Measurements from ENCODE around the gene WDR81. TPM values are rescaled to one million over a fixed set of nuclear protein-coding genes. Genes with fewer than 3 reads are reported as not detected.

WDR81 gene
- total RNA-seq (2014; rRNA removed; shearing (Covaris generic)) (12.2 and 19.1 TPM in 2 replicates), total RNA-seq (2022) (23.5 and 24.4 TPM in 2 replicates), Bru-seq, nascent RNA (percentile 48 among the genes with signal in this experiment), BruChase-seq, experiment 1, labeled RNA remaining after a 6-hour chase (percentile 58 among the genes with signal in this experiment), BruChase-seq, experiment 2, labeled RNA remaining after a 2-hour chase (percentile 66 among the genes with signal in this experiment)
- long read RNA-seq, full-length matches to known transcripts = 8 of 23 reads
- long read RNA-seq, partial matches to known transcripts = 4 of 23 reads
- long read RNA-seq, other reads (novel, unspliced or antisense) = 11 of 23 reads

- Histone ChIP-seq H3K79me2 (ENCODE audit: insufficient read depth, low read depth, low read length) (peaks cover 9% of the 10 kb centered on the region), H3K9me2 (ENCODE audit: insufficient read depth, low read length) (no peaks in the 10 kb centered on the region), H3K9me3 (ENCODE audit: low read length) (no peaks in the 10 kb centered on the region), H3K4me2 (ENCODE audit: low read length) (peak within 1 kb of the TSS; percentile 96), H4K20me1 (ENCODE audit: insufficient read depth, low read length) (no peaks in the 10 kb centered on the region), H3K4me3 (ENCODE audit: low read depth, low read length, poor library complexity, severe bottlenecking) (peak within 1 kb of the TSS; percentile 92), H3K27ac (ENCODE audit: low read depth, low read length, poor library complexity, severe bottlenecking) (peak within 1 kb of the TSS; percentile 61), H3K4me1 (ENCODE audit: insufficient read depth, low read length, poor library complexity, severe bottlenecking) (peaks cover 43% of the 10 kb centered on the region), H2AFZ (ENCODE audit: low read length) (peak within 1 kb of the TSS; percentile 84), H3K36me3 (ENCODE audit: insufficient read depth, low read length) (peaks cover 9% of the 10 kb centered on the region; the same call in 1 of the 2 replicates)
- CTCF ChIA-PET (ENCODE audit: unreplicated experiment) = no interaction called here
- TF ChIP-seq EZH2phosphoT487 (IDR thresholded peaks at IDR 0.05; ENCODE audit: borderline replicate concordance, low read depth, low read length) = no peak
- no peak for TF ChIP-seq CTCF (conservative IDR thresholded peaks at IDR 0.05; ENCODE audit: low read length)
- peak; percentile 93 for DNase-seq (ENCODE audit: low spot score)
- no TSS peak for BruUV-seq (replicated peaks)
- POLR2A ChIA-PET = interaction anchor here (0.6 kb wide), 1 partner anchor 39 kb away, joined by 4 read pairs; no protein-coding TSS in a partner anchor
- intact Hi-C loops (cut with micrococcal nuclease; ENCODE audit: unreplicated experiment) = loop anchor here (5.0 kb wide), 2 partner anchors 48 to 108 kb away; partner anchors contain the start of gene RPA1
These were observed at the start of gene WDR81 for GRCh38 chr17:1724351-1724868. TSS of gene WDR81 (plus strand) at chr17:1724704. CDS start at chr17:1724960, 256 bp downstream.

GRCh38 chr17:1676401-1676800 is 48.1 kb upstream of the WDR81 start:
- Histone ChIP-seq H3K79me2 (ENCODE audit: insufficient read depth, low read depth, low read length) (no peaks in the 10 kb centered on the region), H3K9me2 (ENCODE audit: insufficient read depth, low read length) (no peaks in the 10 kb centered on the region), H3K4me1 (ENCODE audit: insufficient read depth, low read length, poor library complexity, severe bottlenecking) (no peaks in the 10 kb centered on the region), H3K36me3 (ENCODE audit: insufficient read depth, low read length) (peaks cover 99% of the 10 kb centered on the region), H3K4me3 (ENCODE audit: low read depth, low read length, poor library complexity, severe bottlenecking) (no peak overlapping the region), H3K4me2 (ENCODE audit: low read length) (no peak overlapping the region), H4K20me1 (ENCODE audit: insufficient read depth, low read length) (no peaks in the 10 kb centered on the region), H3K9me3 (ENCODE audit: low read length) (no peaks in the 10 kb centered on the region), H3K27ac (ENCODE audit: low read depth, low read length, poor library complexity, severe bottlenecking) (no peak overlapping the region), H2AFZ (ENCODE audit: low read length) (no peak overlapping the region)
- TF ChIP-seq CTCF (conservative IDR thresholded peaks at IDR 0.05; ENCODE audit: low read length) = no peak
- no peak for TF ChIP-seq EZH2phosphoT487 (IDR thresholded peaks at IDR 0.05; ENCODE audit: borderline replicate concordance, low read depth, low read length)
- no peak for DNase-seq (ENCODE audit: low spot score)
- intact Hi-C loops (cut with micrococcal nuclease; ENCODE audit: unreplicated experiment) = no loop called here
- BruUV-seq (replicated peaks) = no TSS peak
- CTCF ChIA-PET (ENCODE audit: unreplicated experiment) = no interaction called here
- POLR2A ChIA-PET = no interaction called here

GRCh38 chr17:1683459-1683858 is 41.0 kb upstream of the WDR81 start:
- peaks cover 16% of the 10 kb centered on the region for H4K20me1 ChIP-seq (ENCODE audit: insufficient read depth, low read length)
- no peaks in the 10 kb centered on the region for H3K9me2 ChIP-seq (ENCODE audit: insufficient read depth, low read length)
- peaks cover 12% of the 10 kb centered on the region for H3K4me1 ChIP-seq (ENCODE audit: insufficient read depth, low read length, poor library complexity, severe bottlenecking)
- H3K9me3 ChIP-seq (ENCODE audit: low read length) = no peaks in the 10 kb centered on the region
- peak overlapping the region; percentile 95 for H3K4me3 ChIP-seq (ENCODE audit: low read depth, low read length, poor library complexity, severe bottlenecking)
- intact Hi-C loops (cut with micrococcal nuclease; ENCODE audit: unreplicated experiment) = no loop called here
- no peak overlapping the region for H2AFZ ChIP-seq (ENCODE audit: low read length)
- H3K79me2 ChIP-seq (ENCODE audit: insufficient read depth, low read depth, low read length) = peaks cover 30% of the 10 kb centered on the region
- POLR2A ChIA-PET = interaction anchor here (0.6 to 1.1 kb wide), 3 partner anchors 34 to 116 kb away, joined by 3 to 5 read pairs (median 4); no protein-coding TSS in a partner anchor
- peak overlapping the region; percentile 68 for H3K4me2 ChIP-seq (ENCODE audit: low read length)
- H3K27ac ChIP-seq (ENCODE audit: low read depth, low read length, poor library complexity, severe bottlenecking) = no peak overlapping the region
- CTCF ChIA-PET (ENCODE audit: unreplicated experiment) = no interaction called here
- peaks cover 52% of the 10 kb centered on the region for H3K36me3 ChIP-seq (ENCODE audit: insufficient read depth, low read length)
- BruUV-seq (replicated peaks) = no TSS peak
- TF ChIP-seq EZH2phosphoT487 (IDR thresholded peaks at IDR 0.05; ENCODE audit: borderline replicate concordance, low read depth, low read length) (no peak), CTCF (conservative IDR thresholded peaks at IDR 0.05; ENCODE audit: low read length) (no peak)
- no peak for DNase-seq (ENCODE audit: low spot score)

Measured in OCI-LY7 (cell line).